ENCODE measurements around the gene FLNB.

The FLNB gene

GRCh38 chr3:58119186-58119585, 111.0 kb downstream of the FLNB start:
- H3K4me3 ChIP-seq (ENCODE audit: low read length): no peak overlapping the region
- H3K9ac ChIP-seq (ENCODE audit: low read depth, low read length): no peak overlapping the region
- no peaks in the 10 kb centered on the region for H3K9me3 ChIP-seq (ENCODE audit: insufficient read depth, low read depth, low read length)
- 97% methylated on average over 5 of the region's 6 CpGs for WGBS
- peaks cover 95% of the 10 kb centered on the region for H3K36me3 ChIP-seq (ENCODE audit: insufficient read depth, low read length)
- no peak overlapping the region for H3K27ac ChIP-seq (ENCODE audit: low read depth, low read length)
- no peaks in the 10 kb centered on the region for H3K4me1 ChIP-seq (ENCODE audit: insufficient read depth, low read length)
- H3K27me3 ChIP-seq (ENCODE audit: insufficient read depth, low read length): no peaks in the 10 kb centered on the region

GRCh38 chr3:58120075-58120812, 112.0 kb downstream of the FLNB start:
- WGBS: 96% methylated on average over 10 of the region's 10 CpGs
- Histone ChIP-seq H3K9me3 (ENCODE audit: insufficient read depth, low read depth, low read length) (no peaks in the 10 kb centered on the region), H3K36me3 (ENCODE audit: insufficient read depth, low read length) (peaks cover 95% of the 10 kb centered on the region), H3K4me1 (ENCODE audit: insufficient read depth, low read length) (no peaks in the 10 kb centered on the region), H3K27ac (ENCODE audit: low read depth, low read length) (no peak overlapping the region), H3K9ac (ENCODE audit: low read depth, low read length) (no peak overlapping the region), H3K4me3 (ENCODE audit: low read length) (no peak overlapping the region), H3K27me3 (ENCODE audit: insufficient read depth, low read length) (no peaks in the 10 kb centered on the region)

- 96% methylated on average over 11 of the region's 11 CpGs for WGBS
- Histone ChIP-seq H3K9me3 (ENCODE audit: insufficient read depth, low read depth, low read length) (no peaks in the 10 kb centered on the region), H3K27me3 (ENCODE audit: insufficient read depth, low read length) (no peaks in the 10 kb centered on the region), H3K4me3 (ENCODE audit: low read length) (no peak overlapping the region), H3K27ac (ENCODE audit: low read depth, low read length) (no peak overlapping the region), H3K4me1 (ENCODE audit: insufficient read depth, low read length) (no peaks in the 10 kb centered on the region), H3K36me3 (ENCODE audit: insufficient read depth, low read length) (peaks cover 95% of the 10 kb centered on the region), H3K9ac (ENCODE audit: low read depth, low read length) (no peak overlapping the region)
Measured at GRCh38 chr3:58121183-58121582, 113.0 kb downstream of the FLNB start.

GRCh38 chr3:58122936-58123700, 114.9 kb downstream of the FLNB start:
- Histone ChIP-seq H3K9me3 (ENCODE audit: insufficient read depth, low read depth, low read length) (no peaks in the 10 kb centered on the region), H3K4me1 (ENCODE audit: insufficient read depth, low read length) (no peaks in the 10 kb centered on the region), H3K36me3 (ENCODE audit: insufficient read depth, low read length) (peaks cover 95% of the 10 kb centered on the region), H3K4me3 (ENCODE audit: low read length) (no peak overlapping the region), H3K27ac (ENCODE audit: low read depth, low read length) (no peak overlapping the region), H3K27me3 (ENCODE audit: insufficient read depth, low read length) (no peaks in the 10 kb centered on the region), H3K9ac (ENCODE audit: low read depth, low read length) (no peak overlapping the region)
- WGBS: 96% methylated on average over 41 of the region's 41 CpGs

- Histone ChIP-seq H3K9ac (ENCODE audit: low read depth, low read length) (no peak overlapping the region), H3K9me3 (ENCODE audit: insufficient read depth, low read depth, low read length) (no peaks in the 10 kb centered on the region), H3K4me3 (ENCODE audit: low read length) (no peak overlapping the region), H3K27ac (ENCODE audit: low read depth, low read length) (no peak overlapping the region), H3K36me3 (ENCODE audit: insufficient read depth, low read length) (peaks cover 95% of the 10 kb centered on the region), H3K27me3 (ENCODE audit: insufficient read depth, low read length) (no peaks in the 10 kb centered on the region), H3K4me1 (ENCODE audit: insufficient read depth, low read length) (no peaks in the 10 kb centered on the region)
- WGBS: 95% methylated on average over 8 of the region's 8 CpGs
Measured at GRCh38 chr3:58124387-58124786, 116.2 kb downstream of the FLNB start.

- Histone ChIP-seq H3K4me3 (ENCODE audit: low read length) (no peak overlapping the region), H3K9me3 (ENCODE audit: insufficient read depth, low read depth, low read length) (no peaks in the 10 kb centered on the region), H3K4me1 (ENCODE audit: insufficient read depth, low read length) (no peaks in the 10 kb centered on the region), H3K27ac (ENCODE audit: low read depth, low read length) (no peak overlapping the region), H3K9ac (ENCODE audit: low read depth, low read length) (no peak overlapping the region), H3K36me3 (ENCODE audit: insufficient read depth, low read length) (peaks cover 99% of the 10 kb centered on the region), H3K27me3 (ENCODE audit: insufficient read depth, low read length) (no peaks in the 10 kb centered on the region)
- WGBS: 93% methylated on average over 10 of the region's 10 CpGs
Measured at GRCh38 chr3:58129041-58129770, 121.0 kb downstream of the FLNB start.

- H3K4me1 ChIP-seq (ENCODE audit: insufficient read depth, low read length): no peaks in the 10 kb centered on the region
- no peaks in the 10 kb centered on the region for H3K9me3 ChIP-seq (ENCODE audit: insufficient read depth, low read depth, low read length)
- WGBS: 99% methylated on average over 11 of the region's 11 CpGs
- H3K27me3 ChIP-seq (ENCODE audit: insufficient read depth, low read length): no peaks in the 10 kb centered on the region
- H3K27ac ChIP-seq (ENCODE audit: low read depth, low read length): no peak overlapping the region
- H3K36me3 ChIP-seq (ENCODE audit: insufficient read depth, low read length): peaks cover 99% of the 10 kb centered on the region
- no peak overlapping the region for H3K4me3 ChIP-seq (ENCODE audit: low read length)
- no peak overlapping the region for H3K9ac ChIP-seq (ENCODE audit: low read depth, low read length)
Measured at GRCh38 chr3:58130591-58130990, 122.4 kb downstream of the FLNB start.

- no peak overlapping the region for H3K9ac ChIP-seq (ENCODE audit: low read depth, low read length)
- no peaks in the 10 kb centered on the region for H3K27me3 ChIP-seq (ENCODE audit: insufficient read depth, low read length)
- H3K36me3 ChIP-seq (ENCODE audit: insufficient read depth, low read length): peaks cover 99% of the 10 kb centered on the region
- WGBS: 95% methylated on average over 6 of the region's 6 CpGs
- no peaks in the 10 kb centered on the region for H3K4me1 ChIP-seq (ENCODE audit: insufficient read depth, low read length)
- no peak overlapping the region for H3K4me3 ChIP-seq (ENCODE audit: low read length)
- H3K9me3 ChIP-seq (ENCODE audit: insufficient read depth, low read depth, low read length): no peaks in the 10 kb centered on the region
- H3K27ac ChIP-seq (ENCODE audit: low read depth, low read length): no peak overlapping the region
Measured at GRCh38 chr3:58131101-58131825, 123.0 kb downstream of the FLNB start.

- Histone ChIP-seq H3K4me3 (ENCODE audit: low read length) (no peak overlapping the region), H3K27ac (ENCODE audit: low read depth, low read length) (no peak overlapping the region), H3K4me1 (ENCODE audit: insufficient read depth, low read length) (no peaks in the 10 kb centered on the region), H3K27me3 (ENCODE audit: insufficient read depth, low read length) (no peaks in the 10 kb centered on the region), H3K36me3 (ENCODE audit: insufficient read depth, low read length) (peaks cover 99% of the 10 kb centered on the region), H3K9ac (ENCODE audit: low read depth, low read length) (no peak overlapping the region), H3K9me3 (ENCODE audit: insufficient read depth, low read depth, low read length) (no peaks in the 10 kb centered on the region)
- WGBS: 91% methylated on average over 4 of the region's 4 CpGs
Measured at GRCh38 chr3:58132850-58133249, 124.6 kb downstream of the FLNB start.

- no peak overlapping the region for H3K27ac ChIP-seq (ENCODE audit: low read depth, low read length)
- no peak overlapping the region for H3K4me3 ChIP-seq (ENCODE audit: low read length)
- no peaks in the 10 kb centered on the region for H3K9me3 ChIP-seq (ENCODE audit: insufficient read depth, low read depth, low read length)
- H3K27me3 ChIP-seq (ENCODE audit: insufficient read depth, low read length): no peaks in the 10 kb centered on the region
- no peak overlapping the region for H3K9ac ChIP-seq (ENCODE audit: low read depth, low read length)
- H3K36me3 ChIP-seq (ENCODE audit: insufficient read depth, low read length): peaks cover 99% of the 10 kb centered on the region
- 91% methylated on average over 5 of the region's 5 CpGs for WGBS
- no peaks in the 10 kb centered on the region for H3K4me1 ChIP-seq (ENCODE audit: insufficient read depth, low read length)
Measured at GRCh38 chr3:58134468-58134867, 126.2 kb downstream of the FLNB start.

Data from HUES64 (cell line).